SK-N-SH (cell line): ENCODE measurements around the gene GRAMD2A. TPM values are rescaled to one million over a fixed set of nuclear protein-coding genes. Genes with fewer than 3 reads are reported as not detected.

ENCODE experiments used
- CTCF ChIA-PET: fragments of 300-600, 350-600 bp; formaldehyde crosslinking; extraction: SDS; loops from one replicate; lab custom pipeline; 2021; lab: Yijun Ruan, JAX
- POLR2A ChIA-PET: fragments of 350-600 bp; sonication (Branson Sonifier 250); formaldehyde crosslinking; extraction: SDS; loops from one replicate; lab custom pipeline; 2020; ENCODE audit warnings: antibody characterized with exemption, inconsistent platforms; lab: Yijun Ruan, JAX
- DNase-seq: peaks from one replicate; pipeline ENCODE4 v3.0.0; 2012
- H2AFZ ChIP-seq: fragments of 200-600 bp; sonication (generic); 2 replicates; pipeline ENCODE4 v1.8.1; 2016; ENCODE audit warnings: antibody characterized with exemption, mild to moderate bottlenecking, low read depth
- H3F3A ChIP-seq: fragments of 200-600 bp; sonication (generic); replicated peaks from 2 replicates; pipeline ENCODE3; 2016; ENCODE audit warnings: antibody characterized with exemption, mild to moderate bottlenecking; ENCODE audit not compliant: insufficient read depth
- H3K27ac ChIP-seq, 2 experiments: fragments of 200-500 bp in 1 of 2; fragments of 200-600 bp in 1 of 2; sonication (Bioruptor generic) in 1 of 2; sonication (generic), shearing (Covaris generic) in 1 of 2; 2 replicates each; pipeline versions ENCODE4 v1.5.1 to v1.6.1; 2014 to 2016; ENCODE audit warnings: low read depth in 2 of 2, inconsistent platforms in 1 of 2, low read length in 1 of 2, mild to moderate bottlenecking in 1 of 2, mixed read lengths in 1 of 2
- H3K27me3 ChIP-seq: fragments of 200-600 bp; sonication (generic), shearing (Covaris generic); 2 replicates; pipeline ENCODE4 v1.6.1; 2016; ENCODE audit warnings: mixed run types; ENCODE audit not compliant: insufficient read depth
- H3K36me3 ChIP-seq, 2 experiments: fragments of 200-500 bp in 1 of 2; fragments of 200-600 bp in 1 of 2; sonication (Bioruptor generic) in 1 of 2; sonication (generic) in 1 of 2; replicated peaks in 1 of 2; 2 replicates each; pipeline versions ENCODE3 to v1.5.1; 2014 to 2016; ENCODE audit warnings: low read length in 1 of 2, mild to moderate bottlenecking in 1 of 2; ENCODE audit not compliant: insufficient read depth in 2 of 2, control insufficient read depth in 1 of 2
- H3K4me1 ChIP-seq, 2 experiments: fragments of 200-500 bp in 1 of 2; fragments of 200-600 bp in 1 of 2; sonication (Bioruptor generic) in 1 of 2; sonication (generic), shearing (Covaris generic) in 1 of 2; 2 replicates each; pipeline versions ENCODE4 v1.5.1 to v1.6.1; 2014 to 2016; ENCODE audit warnings: low read depth in 1 of 2, low read length in 1 of 2, mixed run types in 1 of 2; ENCODE audit not compliant: insufficient read depth in 2 of 2, control insufficient read depth in 1 of 2
- H3K4me2 ChIP-seq: fragments of 200-600 bp; sonication (generic), shearing (Covaris generic); 2 replicates; pipeline ENCODE4 v1.6.1; 2017; ENCODE audit warnings: mixed run types
- H3K4me3 ChIP-seq, 2 experiments: fragments of 200-500 bp in 1 of 2; fragments of 200-600 bp in 1 of 2; sonication (Bioruptor generic) in 1 of 2; sonication (generic), shearing (Covaris generic) in 1 of 2; 2 replicates each; pipeline versions ENCODE4 v1.5.1 to v1.8.1; 2014 to 2016; ENCODE audit warnings: low read depth in 2 of 2, inconsistent platforms in 1 of 2, low read length in 1 of 2, mild to moderate bottlenecking in 1 of 2, mixed read lengths in 1 of 2, moderate library complexity in 1 of 2
- H3K79me2 ChIP-seq: fragments of 200-600 bp; sonication (generic); 2 replicates; pipeline ENCODE4 v1.8.1; 2017; ENCODE audit warnings: mild to moderate bottlenecking; ENCODE audit not compliant: insufficient read depth
- H3K9ac ChIP-seq: fragments of 200-600 bp; sonication (generic); 2 replicates; pipeline ENCODE4 v1.6.1; 2017; ENCODE audit warnings: mixed run types
- H3K9me2 ChIP-seq: fragments of 200-600 bp; sonication (generic); 2 replicates; pipeline ENCODE4 v1.6.1; 2017; ENCODE audit warnings: mixed run types
- H3K9me3 ChIP-seq: fragments of 200-600 bp; sonication (generic); 2 replicates; pipeline ENCODE4 v1.6.1; 2017; ENCODE audit warnings: mixed run types, mild to moderate bottlenecking, moderate library complexity
- H4K20me1 ChIP-seq: fragments of 200-600 bp; sonication (generic); 2 replicates; pipeline ENCODE4 v1.6.1; 2017; ENCODE audit warnings: mild to moderate bottlenecking, mixed run types; ENCODE audit not compliant: insufficient read depth
- ELF1 ChIP-seq: IDR thresholded peaks from 2 replicates; pipeline ENCODE4 v1.4.0; 2012
- IRF3 ChIP-seq: fragments of 150-350 bp; IDR thresholded peaks from 2 replicates; pipeline ENCODE4 v1.6.1; 2016; ENCODE audit warnings: mild to moderate bottlenecking, low read depth, low read length
- JUND ChIP-seq: IDR thresholded peaks from 2 replicates; pipeline ENCODE4 v1.4.0; 2012
- MXI1 ChIP-seq: IDR thresholded peaks from 2 replicates; pipeline ENCODE4 v1.6.1; 2012; ENCODE audit warnings: mild to moderate bottlenecking, low read depth, low read length, improper control_type of control experiment
- NFIC ChIP-seq: IDR thresholded peaks from 2 replicates; pipeline ENCODE4 v1.4.0; 2012; ENCODE audit warnings: borderline replicate concordance
- POLR2AphosphoS5 ChIP-seq: IDR thresholded peaks from 2 replicates; pipeline ENCODE4 v1.6.1; 2012; ENCODE audit warnings: low read depth, low read length
- SIN3A ChIP-seq: IDR thresholded peaks from 2 replicates; pipeline ENCODE4 v1.6.1; 2012; ENCODE audit warnings: low read depth, mild to moderate bottlenecking, low read length, moderate library complexity, borderline replicate concordance
- TAF1 ChIP-seq: IDR thresholded peaks from 2 replicates; pipeline ENCODE4 v1.6.1; 2012; ENCODE audit warnings: low read depth, mild to moderate bottlenecking, low read length, moderate library complexity, borderline replicate concordance
- WGBS: methylation state at CpG from one replicate; pipeline ENCODE4 v1.1.6; 2017; ENCODE audit warnings: low lambda C conversion rate; 5-methylcytosine and 5-hydroxymethylcytosine counted together
- polyA plus RNA-seq, 3 experiments: library from polyadenylated mRNA; depleted of rRNA; stranded (reverse); fragments of >200 nt; gene quantifications; 2 replicates each; pipeline ENCODE4 v1.2.3, GENCODE V29; 2012
- TF ChIP-seq, protein P1 (sequence below): IDR thresholded peaks from 2 replicates; pipeline ENCODE4; 2012

Gene GRAMD2A
- polyA plus RNA-seq, 1 of the 3 experiments (the other 2 are of a cell fraction), result 0.10 TPM

- POLR2A ChIA-PET, result no interaction called here
- H4K20me1 ChIP-seq, result no peaks in the 10 kb centered on the region
- TF ChIP-seq SIN3A (no peak), JUND (no peak), ELF1 (no peak), MXI1 (no peak), TAF1 (no peak)
- TF ChIP-seq, protein P1, sequence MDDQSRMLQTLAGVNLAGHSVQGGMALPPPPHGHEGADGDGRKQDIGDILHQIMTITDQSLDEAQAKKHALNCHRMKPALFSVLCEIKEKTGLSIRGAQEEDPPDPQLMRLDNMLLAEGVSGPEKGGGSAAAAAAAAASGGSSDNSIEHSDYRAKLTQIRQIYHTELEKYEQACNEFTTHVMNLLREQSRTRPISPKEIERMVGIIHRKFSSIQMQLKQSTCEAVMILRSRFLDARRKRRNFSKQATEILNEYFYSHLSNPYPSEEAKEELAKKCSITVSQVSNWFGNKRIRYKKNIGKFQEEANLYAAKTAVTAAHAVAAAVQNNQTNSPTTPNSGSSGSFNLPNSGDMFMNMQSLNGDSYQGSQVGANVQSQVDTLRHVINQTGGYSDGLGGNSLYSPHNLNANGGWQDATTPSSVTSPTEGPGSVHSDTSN, result no peak
- no peak overlapping the region for H3K4me3 ChIP-seq
- WGBS, result 87% methylated on average over 3 of the region's 3 CpGs
- CTCF ChIA-PET, result interaction anchor here (5.6 kb wide), 1 partner anchor 11 kb away, joined by 31 read pairs; no protein-coding TSS in a partner anchor
- H3K9ac ChIP-seq, result no peak overlapping the region
- DNase-seq, result no peak
- H3K9me3 ChIP-seq, result no peaks in the 10 kb centered on the region
- H3K4me1 ChIP-seq, result peaks cover 0 to 2% of the 10 kb centered on the region in 2 experiments; a peak in 2 of 4 replicates
- H2AFZ ChIP-seq, result no peak overlapping the region
- H3K27ac ChIP-seq, result no peak overlapping the region
- no peaks in the 10 kb centered on the region for H3K79me2 ChIP-seq
- no peaks in the 10 kb centered on the region for H3K36me3 ChIP-seq
- H3K9me2 ChIP-seq, result no peaks in the 10 kb centered on the region
- peaks cover 7% of the 10 kb centered on the region for H3F3A ChIP-seq
- no peaks in the 10 kb centered on the region for H3K27me3 ChIP-seq
- H3K4me2 ChIP-seq, result no peak overlapping the region
Measured at GRCh38 chr15:72146221-72146620, 51.4 kb downstream of the GRAMD2A start.

DNA sequence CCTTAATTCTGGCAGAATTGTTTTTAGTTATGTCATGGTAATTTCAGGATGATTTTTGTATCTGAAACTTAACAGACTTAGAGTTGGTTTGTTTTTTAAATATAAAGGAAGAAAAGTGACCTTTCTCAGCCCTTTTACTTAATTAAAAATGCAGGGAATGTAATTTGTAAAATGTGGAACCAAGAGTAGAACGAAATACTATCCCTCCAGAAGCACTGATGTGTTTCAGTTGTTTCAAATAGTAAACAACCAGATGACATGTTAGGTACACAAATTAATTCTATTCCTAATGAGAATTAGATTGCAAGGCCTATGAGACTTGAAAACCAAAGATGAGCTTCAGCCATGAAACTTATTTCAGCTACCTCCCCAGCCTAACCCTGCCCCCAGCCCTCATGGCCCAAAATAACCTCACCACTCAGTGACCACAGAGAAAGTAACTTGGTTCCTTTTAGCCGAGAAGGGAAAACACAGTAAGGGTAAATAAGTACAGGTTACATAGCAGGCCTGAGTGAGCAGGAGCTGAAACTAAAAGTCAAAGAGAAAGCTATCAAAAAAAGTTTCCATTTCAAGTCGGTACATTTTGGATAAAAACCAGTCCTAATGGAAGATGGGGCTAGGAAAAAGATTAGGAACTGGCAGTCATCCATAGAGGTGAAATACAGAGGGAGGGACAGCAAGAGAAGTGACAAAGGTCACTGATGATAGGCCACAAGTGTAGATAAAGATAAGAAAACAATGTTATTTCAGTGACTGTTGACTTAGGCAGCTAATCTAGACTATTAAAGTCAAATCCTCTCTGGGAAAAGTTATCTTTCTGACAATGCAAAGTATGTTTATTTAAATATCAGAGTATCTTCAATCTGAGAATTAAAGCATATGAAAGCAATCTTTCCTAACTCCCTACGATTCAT lies 56.2 kb downstream of the GRAMD2A start:
- WGBS, result 54% methylated on average over 4 of the region's 4 CpGs
- H3K9me3 ChIP-seq, result no peaks in the 10 kb centered on the region
- no peaks in the 10 kb centered on the region for H3K79me2 ChIP-seq
- no peaks in the 10 kb centered on the region for H3K9me2 ChIP-seq
- H3K27ac ChIP-seq, result no peak overlapping the region
- no peak overlapping the region for H3K4me2 ChIP-seq
- H3K4me1 ChIP-seq, result peaks cover 0 to 2% of the 10 kb centered on the region in 2 experiments; a peak in 2 of 4 replicates
- H3K27me3 ChIP-seq, result no peaks in the 10 kb centered on the region
- no peak overlapping the region for H3K4me3 ChIP-seq
- TF ChIP-seq NFIC, result no peak
- no peak for TF ChIP-seq IRF3
- TF ChIP-seq POLR2AphosphoS5, result no peak
- DNase-seq, result no peak
- H3K36me3 ChIP-seq, result no peaks in the 10 kb centered on the region
- ChIA-PET CTCF (interaction anchor here (0.7 to 3.9 kb wide), 4 partner anchors 15 to 608 kb away, joined by 3 to 21 read pairs (median 3); no protein-coding TSS in a partner anchor), POLR2A (no interaction called here)
- H4K20me1 ChIP-seq, result no peaks in the 10 kb centered on the region
- no peak overlapping the region for H3K9ac ChIP-seq
- no peak overlapping the region; the same call in 1 of the 2 replicates for H2AFZ ChIP-seq
- H3F3A ChIP-seq, result peaks cover 7% of the 10 kb centered on the region
